HL-60 (cell line): ENCODE results near the gene ASIC5.

Experiments
- DNase-seq, 2 experiments: peaks; one replicate each; pipeline ENCODE4 v3.0.0-alpha.2; 2010 to 2020; ENCODE audit warnings: low read depth in 1 of 2, low spot score in 1 of 2
- H3K27ac ChIP-seq: fragments of 250-450 bp; sonication (Bioruptor Pico); replicated peaks from 2 replicates; pipeline ENCODE4 v1.5.1; 2020; ENCODE audit warnings: mild to moderate bottlenecking, moderate library complexity
- H3K27me3 ChIP-seq: fragments of 250-450 bp; sonication (Bioruptor Pico); 2 replicates; pipeline ENCODE4 v1.5.1; 2021; ENCODE audit warnings: mild to moderate bottlenecking, moderate library complexity; ENCODE audit not compliant: insufficient read depth, poor library complexity, severe bottlenecking
- H3K4me3 ChIP-seq: replicated peaks from 2 replicates; pipeline ENCODE4 v1.5.1; 2011; ENCODE audit warnings: mild to moderate bottlenecking, control low read depth, low read length; ENCODE audit not compliant: insufficient read depth
- CTCF ChIP-seq: IDR thresholded peaks from one replicate; pipeline ENCODE4 v1.5.1; 2011; ENCODE audit warnings: low read length, control low read depth, inconsistent platforms; ENCODE audit not compliant: insufficient read depth
- GABPA ChIP-seq: IDR thresholded peaks from 2 replicates; pipeline ENCODE4 v1.6.1; 2012; ENCODE audit warnings: low read depth
- POLR2AphosphoS5 ChIP-seq: IDR thresholded peaks from 2 replicates; pipeline ENCODE4 v1.6.1; 2012; ENCODE audit warnings: low read depth
- REST ChIP-seq: IDR thresholded peaks from 2 replicates; pipeline ENCODE4 v1.6.1; 2012; ENCODE audit warnings: low read depth; ENCODE audit not compliant: insufficient replicate concordance
- SPI1 ChIP-seq: IDR thresholded peaks from 2 replicates; pipeline ENCODE4 v1.6.1; 2012; ENCODE audit warnings: low read depth, mild to moderate bottlenecking, borderline replicate concordance

ASIC5 gene

GRCh38 chr4:155909615-155910226, 43.6 kb upstream of the ASIC5 start:
- Histone ChIP-seq H3K4me3 (no peak overlapping the region), H3K27ac (no peak overlapping the region), H3K27me3 (no peaks in the 10 kb centered on the region)
- TF ChIP-seq POLR2AphosphoS5 (no peak), CTCF (no peak), SPI1 (no peak), GABPA (no peak)
- DNase-seq = no peak

GRCh38 chr4:155908187-155909139, 42.4 kb upstream of the ASIC5 start:
- H3K27ac ChIP-seq = no peak overlapping the region
- no peak for DNase-seq
- TF ChIP-seq POLR2AphosphoS5 (no peak), GABPA (no peak), REST (no peak), CTCF (no peak), SPI1 (no peak)

GRCh38 chr4:155907556-155907955, 41.5 kb upstream of the ASIC5 start:
- no peak for TF ChIP-seq SPI1
- TF ChIP-seq CTCF = no peak
- no peak for TF ChIP-seq POLR2AphosphoS5
- no peak for TF ChIP-seq REST
- no peak for TF ChIP-seq GABPA
- Histone ChIP-seq H3K4me3 (no peak overlapping the region), H3K27me3 (no peaks in the 10 kb centered on the region), H3K27ac (no peak overlapping the region)
- no peak for DNase-seq

More at GRCh38 chr4:155908187-155909139, 42.4 kb upstream of the ASIC5 start:
- Histone ChIP-seq H3K27me3 (no peaks in the 10 kb centered on the region), H3K4me3 (no peak overlapping the region)
